GM12878 (cell line): ENCODE results near the gene SEPTIN10. TPM values are rescaled to one million over a fixed set of nuclear protein-coding genes. Genes with fewer than 3 reads are reported as not detected.

ENCODE experiments used
- ATAC-seq: fragments of 200-7000 bp; cut with Tn5 transposase; 3 replicates; pipeline ENCODE4 v1.9.1; 2020; ENCODE audit warnings: mild to moderate bottlenecking, moderate library complexity
- BruUV-seq: library from RNA; stranded (reverse); fragments of 400-500 nt; replicated peaks from 2 replicates; lab custom pipeline; 2021; lab: Mats Ljungman, UMichigan
- CTCF ChIA-PET: fragments of 300-600 bp; sonication (Branson Sonifier 250); formaldehyde crosslinking; extraction: SDS; loops from one replicate; lab custom pipeline; 2021; ENCODE audit warnings: inconsistent platforms; lab: Yijun Ruan, JAX
- POLR2A ChIA-PET: fragments of 350-600 bp; formaldehyde crosslinking; extraction: SDS; loops from one replicate; lab custom pipeline; 2021; ENCODE audit warnings: inconsistent platforms; lab: Charles Lee
- RAD21 ChIA-PET: fragments of 300-600 bp; sonication (Branson Sonifier 250); formaldehyde crosslinking; loops from one replicate; lab custom pipeline; 2023; ENCODE audit warnings: antibody characterized with exemption; ENCODE audit not compliant: unreplicated experiment; lab: Charles Lee
- SMC1A ChIA-PET: fragments of 300-600 bp; sonication (Branson Sonifier 250); formaldehyde crosslinking; loops from one replicate; lab custom pipeline; 2023; ENCODE audit not compliant: unreplicated experiment, uncharacterized antibody; lab: Charles Lee
- DNase-seq: peaks from one replicate; pipeline ENCODE4 v3.0.0-alpha.2; 2011; ENCODE audit warnings: low read depth, low spot score
- FAIRE-seq: peaks from 3 replicates; lab custom pipeline; 2011; peaks lifted over from hg19 to GRCh38; lab: Jason Lieb, UNC
- H2AFZ ChIP-seq: 2 replicates; pipeline ENCODE4 v1.6.0; 2011; ENCODE audit warnings: low read depth, low read length, control low read depth; ENCODE audit not compliant: control insufficient read depth
- H3K27ac ChIP-seq: 2 replicates; pipeline ENCODE4 v1.5.1; 2011; ENCODE audit warnings: control low read depth; ENCODE audit not compliant: control insufficient read depth, insufficient read depth
- H3K27me3 ChIP-seq, 2 experiments: replicated peaks in 1 of 2; 2 replicates each; pipeline versions ENCODE4 v1.6.0 to v1.6.1; 2011; ENCODE audit warnings: low read length in 1 of 2; ENCODE audit not compliant: control insufficient read depth in 2 of 2, insufficient read depth in 2 of 2
- H3K36me3 ChIP-seq, 2 experiments: 2 replicates each; pipeline ENCODE4 v1.5.1; 2011; ENCODE audit warnings: low read length in 1 of 2; ENCODE audit not compliant: control insufficient read depth in 2 of 2, insufficient read depth in 2 of 2
- H3K4me1 ChIP-seq: 2 replicates; pipeline ENCODE4 v1.6.1; 2011; ENCODE audit warnings: mild to moderate bottlenecking, low read length, moderate library complexity, mixed read lengths; ENCODE audit not compliant: control insufficient read depth, insufficient read depth
- H3K4me2 ChIP-seq: 2 replicates; pipeline ENCODE4 v1.6.0; 2011; ENCODE audit warnings: control low read depth; ENCODE audit not compliant: control insufficient read depth, insufficient read depth
- H3K4me3 ChIP-seq: fragments of 200-600 bp; sonication (generic); 2 replicates; pipeline ENCODE4 v1.5.1; 2016
- H3K79me2 ChIP-seq: 2 replicates; pipeline ENCODE4 v1.6.0; 2011; ENCODE audit warnings: low read length; ENCODE audit not compliant: control insufficient read depth, insufficient read depth
- H3K9ac ChIP-seq: 2 replicates; pipeline ENCODE4 v1.8.0; 2011; ENCODE audit warnings: low read length, control low read depth, mixed read lengths; ENCODE audit not compliant: control insufficient read depth, insufficient read depth
- H3K9me3 ChIP-seq: replicated peaks from 3 replicates; pipeline ENCODE4 v1.5.1; 2011; ENCODE audit warnings: mild to moderate bottlenecking, low read length; ENCODE audit not compliant: control insufficient read depth, insufficient read depth
- H4K20me1 ChIP-seq: 2 replicates; pipeline ENCODE4 v1.6.0; 2011; ENCODE audit not compliant: control insufficient read depth, insufficient read depth
- ATF3 ChIP-seq: IDR thresholded peaks from 2 replicates; pipeline ENCODE4 v1.6.1; 2011; ENCODE audit warnings: low read depth, mild to moderate bottlenecking, low read length, moderate library complexity, borderline replicate concordance; ENCODE audit errors: extremely low read depth
- CREB1 ChIP-seq: IDR thresholded peaks from 2 replicates; pipeline ENCODE4 v1.6.1; 2012; ENCODE audit warnings: low read depth, mild to moderate bottlenecking, inconsistent platforms
- ELK1 ChIP-seq: IDR thresholded peaks from 2 replicates; pipeline ENCODE4 v1.6.1; 2012; ENCODE audit warnings: low read depth, low read length, improper control_type of control experiment
- MLLT1 ChIP-seq: fragments of 450-650 bp; IDR thresholded peaks from 2 replicates; pipeline ENCODE4 v1.6.1; 2016; ENCODE audit warnings: mild to moderate bottlenecking
- NFYB ChIP-seq: IDR thresholded peaks from 2 replicates; pipeline ENCODE4 v1.6.1; 2011; ENCODE audit warnings: low read depth, mild to moderate bottlenecking, low read length, improper control_type of control experiment, moderate library complexity; ENCODE audit not compliant: insufficient read depth
- NKRF ChIP-seq: fragments of 450-650 bp; conservative IDR thresholded peaks from 2 replicates; pipeline ENCODE4 v1.6.1; 2017; ENCODE audit warnings: mild to moderate bottlenecking, moderate library complexity
- NR2C1 ChIP-seq: fragments of 450-650 bp; IDR thresholded peaks from 2 replicates; pipeline ENCODE4 v1.6.1; 2017; ENCODE audit warnings: antibody characterized with exemption, mild to moderate bottlenecking, moderate library complexity
- POLR2A ChIP-seq: IDR thresholded peaks from 2 replicates; pipeline ENCODE4 v1.6.1; 2011; ENCODE audit warnings: low read depth, mild to moderate bottlenecking, low read length
- RELA ChIP-seq: fragments of 450-650 bp; IDR thresholded peaks from 2 replicates; pipeline ENCODE4 v1.8.0; 2014; ENCODE audit warnings: borderline replicate concordance; ENCODE audit not compliant: partially characterized antibody
- RELB ChIP-seq: fragments of 450-650 bp; IDR thresholded peaks from 2 replicates; pipeline ENCODE4 v1.6.1; 2017; ENCODE audit warnings: low read depth, mild to moderate bottlenecking, moderate library complexity
- SUZ12 ChIP-seq: fragments of 200-600 bp; sonication (generic); IDR thresholded peaks from one replicate; pipeline ENCODE4 v1.6.1; 2018; ENCODE audit warnings: antibody characterized with exemption, mild to moderate bottlenecking; ENCODE audit not compliant: unreplicated experiment
- TARDBP ChIP-seq: IDR thresholded peaks from 2 replicates; pipeline ENCODE4 v1.6.1; 2016; ENCODE audit warnings: borderline replicate concordance
- ZNF622 ChIP-seq: fragments of 450-650 bp; IDR thresholded peaks from 2 replicates; pipeline ENCODE4 v1.6.1; 2017; ENCODE audit warnings: mild to moderate bottlenecking, inconsistent platforms
- WGBS: methylation state at CpG from one replicate; pipeline ENCODE4 v1.1.6; 2016; ENCODE audit warnings: low lambda C conversion rate; ENCODE audit not compliant: insufficient replicate concordance, insufficient coverage; ENCODE audit errors: missing lambda C conversion rate; 5-methylcytosine and 5-hydroxymethylcytosine counted together
- in situ Hi-C: fragments of 300-500 bp; cut with MboI; formaldehyde crosslinking; loops from 9 replicates; pipeline ENCODE4 v1.14.3; 2018; ENCODE audit warnings: mixed read lengths
- intact Hi-C: fragments of 100-400 bp; cut with micrococcal nuclease; formaldehyde crosslinking; loops from one replicate; pipeline ENCODE4 v1.14.2; 2022; ENCODE audit not compliant: unreplicated experiment
- polyA plus RNA-seq, 11 experiments: library from polyadenylated mRNA; depleted of rRNA in 4 of 11; unstranded in 6 of 11; stranded (reverse) in 5 of 11; fragments of >200 nt; fragmentation: Nextera tagmentation in 4 of 11; fragmentation: Illumina TruSeq in 1 of 11; extraction: Ambion mirVana in 4 of 11; extraction: Trizol in 1 of 11; gene quantifications; 1 replicate in 1 of 11; 2 replicates in 10 of 11; pipeline versions ENCODE4 v1.2.1 to v1.2.3, GENCODE V29; 2011 to 2016; ENCODE audit warnings: inconsistent platforms in 2 of 11, missing spikeins in 2 of 11, low read depth in 1 of 11
- total RNA-seq, 4 experiments: library from RNA; depleted of rRNA in 3 of 4; stranded (reverse); fragments of >200 nt in 3 of 4; fragmentation: Illumina TruSeq in 1 of 4; extraction: Trizol in 1 of 4; gene quantifications; 2 replicates each; pipeline versions ENCODE4 v1.2.1 to v1.2.3, GENCODE V29; 2013 to 2021

Gene SEPTIN10
- total and polyA plus RNA-seq, 10 of the 15 experiments (the other 5 are each of a cell fraction or from before 2014, with no cell fraction given), result 20.2 to 132 (median 62.7) TPM

GRCh38 chr2:109647636-109648035 is 33.9 kb upstream of the SEPTIN10 start:
- no peak for FAIRE-seq
- CTCF ChIA-PET, result no interaction called here
- Histone ChIP-seq H3K27ac (no peak overlapping the region), H3K36me3 (no peaks in the 10 kb centered on the region), H2AFZ (no peak overlapping the region), H3K27me3 (no peaks in the 10 kb centered on the region), H3K4me3 (no peak overlapping the region), H3K9ac (no peak overlapping the region), H3K9me3 (peaks cover 4% of the 10 kb centered on the region; the same call in 2 of the 3 replicates), H3K4me2 (no peak overlapping the region), H3K4me1 (peaks cover 14% of the 10 kb centered on the region), H4K20me1 (no peaks in the 10 kb centered on the region), H3K79me2 (no peaks in the 10 kb centered on the region)
- SMC1A ChIA-PET, result no interaction called here
- DNase-seq, result no peak
- WGBS, result 76% methylated on average over 7 of the region's 7 CpGs
- no peak for ATAC-seq
- intact Hi-C loops (no loop called here), in situ Hi-C loops (no loop called here)
- no peak for TF ChIP-seq ZNF622
- no peak for TF ChIP-seq ATF3
- TF ChIP-seq RELB, result no peak
- TF ChIP-seq NR2C1, result no peak
- no peak for TF ChIP-seq CREB1
- TF ChIP-seq SUZ12, result no peak
- no peak for TF ChIP-seq RELA
- TF ChIP-seq ELK1, result no peak
- TF ChIP-seq NFYB, result no peak
- no peak for TF ChIP-seq TARDBP
- no peak for TF ChIP-seq NKRF
- no peak for TF ChIP-seq POLR2A
- no peak for TF ChIP-seq MLLT1
- RAD21 ChIA-PET, result no interaction called here
- no TSS peak for BruUV-seq
- POLR2A ChIA-PET, result no interaction called here
